SU-DHL-6 (cell line): Measurements from ENCODE around the gene ADSS2.
"Not testable (repeated sequence)": the region's sequence is repeated elsewhere in the genome, so short reads cannot be mapped to it uniquely, and the experiment has no call there.

Experiments
- H2AFZ ChIP-seq: fragments of 200-600 bp; sonication (generic); 2 replicates; pipeline ENCODE4 v1.6.1; 2014; ENCODE audit warnings: low read depth, mild to moderate bottlenecking, moderate library complexity, mixed read lengths, antibody characterized with exemption, low read length; ENCODE audit not compliant: severe bottlenecking
- H3F3A ChIP-seq: fragments of 200-600 bp; shearing (Covaris generic); 2 replicates; pipeline ENCODE4 v1.6.0; 2016; ENCODE audit warnings: antibody characterized with exemption, mild to moderate bottlenecking; ENCODE audit not compliant: insufficient read depth
- H3K27ac ChIP-seq: fragments of 200-600 bp; sonication (generic); 2 replicates; pipeline ENCODE4 v1.5.1; 2016; ENCODE audit warnings: low read depth, mild to moderate bottlenecking, low read length, moderate library complexity, mixed read lengths
- H3K27me3 ChIP-seq: fragments of 200-600 bp; sonication (generic), shearing (Covaris generic); 2 replicates; pipeline ENCODE4 v1.6.0; 2014; ENCODE audit warnings: mild to moderate bottlenecking, low read length
- H3K36me3 ChIP-seq: fragments of 200-600 bp; sonication (generic); 2 replicates; pipeline ENCODE4 v1.6.1; 2014; ENCODE audit warnings: mild to moderate bottlenecking, low read length, mixed read lengths
- H3K4me2 ChIP-seq: fragments of 300-600, 200-600 bp; shearing (Covaris generic), sonication (generic); 2 replicates; pipeline ENCODE4 v1.6.0; 2014; ENCODE audit warnings: low read length, low read depth, mild to moderate bottlenecking; ENCODE audit not compliant: poor library complexity, severe bottlenecking
- H3K4me3 ChIP-seq: fragments of 200-600 bp; sonication (generic); 2 replicates; pipeline ENCODE4 v1.5.1; 2014; ENCODE audit warnings: antibody characterized with exemption, low read length, mild to moderate bottlenecking, mixed read lengths; ENCODE audit not compliant: insufficient read depth, poor library complexity, severe bottlenecking
- H3K79me2 ChIP-seq: fragments of 200-600 bp; sonication (generic); 2 replicates; pipeline ENCODE4 v1.6.1; 2014; ENCODE audit warnings: mild to moderate bottlenecking, low read length, moderate library complexity; ENCODE audit not compliant: insufficient read depth
- H3K9ac ChIP-seq: fragments of 200-600 bp; sonication (generic); 2 replicates; pipeline ENCODE4 v1.7.0; 2014; ENCODE audit warnings: mild to moderate bottlenecking, low read length
- H3K9me2 ChIP-seq: fragments of 200-600 bp; sonication (generic); replicated peaks from 2 replicates; pipeline ENCODE4 v1.6.1; 2014; ENCODE audit warnings: low read length; ENCODE audit not compliant: insufficient read depth
- H3K9me3 ChIP-seq: fragments of 200-600 bp; sonication (generic); 2 replicates; pipeline ENCODE4 v1.6.1; 2014; ENCODE audit warnings: low read length, mixed read lengths; ENCODE audit not compliant: insufficient read depth
- H4K20me1 ChIP-seq: fragments of 200-600 bp; sonication (generic); 2 replicates; pipeline ENCODE4 v1.6.1; 2014; ENCODE audit warnings: low read depth, mild to moderate bottlenecking, antibody characterized with exemption, low read length, moderate library complexity, mixed read lengths
- EZH2phosphoT487 ChIP-seq: fragments of 200-600 bp; sonication (generic), shearing (Covaris generic); conservative IDR thresholded peaks from 2 replicates; pipeline ENCODE4 v1.6.1; 2018; ENCODE audit warnings: mild to moderate bottlenecking, antibody characterized with exemption, low read length, moderate library complexity, mixed read lengths
- TF ChIP-seq, protein P1 (sequence below): fragments of 200-600 bp; sonication (generic); IDR thresholded peaks from one replicate; pipeline ENCODE4 v1.5.1; 2017; ENCODE audit warnings: antibody characterized with exemption, mild to moderate bottlenecking, low read length, moderate library complexity; ENCODE audit not compliant: insufficient read depth, poor library complexity, severe bottlenecking

Gene ADSS2

DNA sequence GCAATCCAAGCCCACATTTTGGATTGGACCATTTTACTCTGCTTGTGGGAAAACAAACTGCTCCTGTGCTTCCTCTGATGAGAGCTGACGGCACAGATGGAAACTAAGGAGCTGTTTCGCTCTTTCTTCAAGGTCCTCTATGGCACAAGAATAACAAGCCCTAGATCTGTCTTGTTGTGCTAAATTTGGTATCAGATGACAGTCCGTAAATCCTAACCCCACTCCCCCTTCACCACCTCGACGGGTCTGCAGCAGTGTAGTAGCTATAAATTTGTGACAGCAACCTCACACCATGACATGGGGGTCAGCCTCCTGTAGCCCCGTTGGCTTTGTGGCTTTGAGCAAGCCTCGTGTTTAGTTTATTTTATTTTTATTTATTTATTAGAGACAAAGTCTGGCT is 85.9 kb downstream of the ADSS2 start:
- Histone ChIP-seq H3F3A (no peaks in the 10 kb centered on the region), H3K9me3 (no peaks in the 10 kb centered on the region), H4K20me1 (no peaks in the 10 kb centered on the region), H3K9ac (no peak overlapping the region), H3K79me2 (no peaks in the 10 kb centered on the region), H3K27ac (no peak overlapping the region), H3K27me3 (no peaks in the 10 kb centered on the region), H3K9me2 (no peaks in the 10 kb centered on the region), H3K4me2 (no peak overlapping the region), H3K36me3 (no peaks in the 10 kb centered on the region), H2AFZ (no peak overlapping the region), H3K4me3 (no peak overlapping the region)
- no peak for TF ChIP-seq EZH2phosphoT487
- TF ChIP-seq, protein P1, sequence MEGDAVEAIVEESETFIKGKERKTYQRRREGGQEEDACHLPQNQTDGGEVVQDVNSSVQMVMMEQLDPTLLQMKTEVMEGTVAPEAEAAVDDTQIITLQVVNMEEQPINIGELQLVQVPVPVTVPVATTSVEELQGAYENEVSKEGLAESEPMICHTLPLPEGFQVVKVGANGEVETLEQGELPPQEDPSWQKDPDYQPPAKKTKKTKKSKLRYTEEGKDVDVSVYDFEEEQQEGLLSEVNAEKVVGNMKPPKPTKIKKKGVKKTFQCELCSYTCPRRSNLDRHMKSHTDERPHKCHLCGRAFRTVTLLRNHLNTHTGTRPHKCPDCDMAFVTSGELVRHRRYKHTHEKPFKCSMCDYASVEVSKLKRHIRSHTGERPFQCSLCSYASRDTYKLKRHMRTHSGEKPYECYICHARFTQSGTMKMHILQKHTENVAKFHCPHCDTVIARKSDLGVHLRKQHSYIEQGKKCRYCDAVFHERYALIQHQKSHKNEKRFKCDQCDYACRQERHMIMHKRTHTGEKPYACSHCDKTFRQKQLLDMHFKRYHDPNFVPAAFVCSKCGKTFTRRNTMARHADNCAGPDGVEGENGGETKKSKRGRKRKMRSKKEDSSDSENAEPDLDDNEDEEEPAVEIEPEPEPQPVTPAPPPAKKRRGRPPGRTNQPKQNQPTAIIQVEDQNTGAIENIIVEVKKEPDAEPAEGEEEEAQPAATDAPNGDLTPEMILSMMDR: no peak

DNA sequence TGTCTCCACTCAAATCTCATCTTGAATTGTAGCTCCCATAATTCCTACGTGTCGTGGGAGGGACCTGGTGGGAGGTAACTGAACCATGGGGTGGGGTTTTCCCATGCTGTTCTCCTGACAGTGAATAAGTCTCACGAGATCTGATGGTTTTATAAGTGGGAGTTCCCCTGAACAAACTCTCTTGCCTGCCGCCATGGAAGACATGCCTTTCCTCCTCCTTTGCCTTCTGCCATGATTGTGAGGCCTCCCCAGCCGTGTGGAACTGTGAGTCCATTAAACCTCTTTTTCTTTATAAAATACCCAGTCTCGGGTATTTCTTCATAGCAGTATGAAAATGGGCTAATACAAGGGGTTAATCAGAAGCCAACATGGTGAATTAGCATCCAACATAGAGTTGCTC is 86.4 kb downstream of the ADSS2 start:
- not testable (repeated sequence) for H3K36me3 ChIP-seq, H3K4me2 ChIP-seq, H3K9me2 ChIP-seq, H3K79me2 ChIP-seq, H4K20me1 ChIP-seq, H3K4me3 ChIP-seq, H2AFZ ChIP-seq, H3K9me3 ChIP-seq, H3F3A ChIP-seq, H3K9ac ChIP-seq, H3K27ac ChIP-seq, H3K27me3 ChIP-seq

GRCh38 chr1:244362476-244362875 is 89.2 kb downstream of the ADSS2 start:
- no peaks in the 10 kb centered on the region for H3F3A ChIP-seq
- no peaks in the 10 kb centered on the region for H3K9me3 ChIP-seq
- no peaks in the 10 kb centered on the region for H3K27me3 ChIP-seq
- no peaks in the 10 kb centered on the region for H3K36me3 ChIP-seq
- H3K4me3 ChIP-seq: no peak overlapping the region
- no peaks in the 10 kb centered on the region for H3K9me2 ChIP-seq
- H3K79me2 ChIP-seq: no peaks in the 10 kb centered on the region
- no peaks in the 10 kb centered on the region for H4K20me1 ChIP-seq
- H3K9ac ChIP-seq: no peak overlapping the region
- H3K27ac ChIP-seq: no peak overlapping the region
- H2AFZ ChIP-seq: no peak overlapping the region
- H3K4me2 ChIP-seq: no peak overlapping the region
- TF ChIP-seq EZH2phosphoT487: no peak
- TF ChIP-seq, protein P1: no peak

DNA sequence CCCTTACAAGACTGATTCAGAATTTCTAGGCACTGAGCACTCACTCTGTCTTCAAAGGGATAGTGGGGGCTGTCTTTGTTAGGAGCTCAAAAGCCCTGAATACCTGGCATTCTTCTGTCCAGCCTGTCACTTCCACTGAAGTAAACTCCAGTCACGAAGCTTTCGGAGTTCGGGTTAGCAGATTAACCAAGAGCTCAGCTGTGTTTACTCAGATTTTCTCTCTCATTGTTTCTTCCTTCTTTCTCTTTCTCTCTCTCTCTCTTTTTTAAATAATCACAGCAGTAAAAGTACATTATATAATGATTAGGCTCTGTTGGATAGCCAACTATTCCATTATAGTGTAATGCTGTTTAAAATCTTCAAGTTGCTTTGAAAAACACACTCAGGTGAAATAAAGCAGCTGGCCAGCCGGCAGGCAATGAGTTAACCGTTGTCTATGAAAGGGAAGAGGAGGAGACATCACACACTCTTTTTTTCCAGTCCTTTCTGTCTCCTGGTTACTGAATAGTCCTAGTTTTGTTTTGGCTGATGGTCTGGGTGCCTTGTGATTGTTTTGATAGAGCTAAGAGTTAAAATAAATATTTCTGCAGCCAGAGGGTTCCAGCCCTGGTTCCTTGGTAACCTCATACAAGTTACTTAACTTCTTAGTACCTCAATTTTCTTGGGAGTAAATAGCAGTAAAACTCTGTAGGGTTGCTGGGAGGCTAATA is 89.8 kb downstream of the ADSS2 start:
- Histone ChIP-seq H3K9me2 (no peaks in the 10 kb centered on the region), H3K27ac (no peak overlapping the region), H2AFZ (no peak overlapping the region), H3K79me2 (no peaks in the 10 kb centered on the region), H4K20me1 (no peaks in the 10 kb centered on the region), H3K4me2 (no peak overlapping the region), H3K9me3 (no peaks in the 10 kb centered on the region), H3F3A (no peaks in the 10 kb centered on the region), H3K4me3 (no peak overlapping the region), H3K9ac (no peak overlapping the region), H3K36me3 (no peaks in the 10 kb centered on the region), H3K27me3 (no peaks in the 10 kb centered on the region)
- TF ChIP-seq EZH2phosphoT487: no peak
